T-cell (primary cell): Measurements from ENCODE around the gene MMEL1. TPM values are rescaled to one million over a fixed set of nuclear protein-coding genes. Genes with fewer than 3 reads are reported as not detected.
"Not testable (repeated sequence)": the region's sequence is repeated elsewhere in the genome, so short reads cannot be mapped to it uniquely, and the experiment has no call there.

ENCODE experiments used
- ATAC-seq, 4 experiments: fragments of 200-7000 bp in 3 of 4; fragments of 150-1000 bp in 1 of 4; cut with Tn5 transposase; replicated peaks in 1 of 4; 1 replicate in 3 of 4; 2 replicates in 1 of 4; pipeline ENCODE4 v1.10.0; 2021; ENCODE audit warnings: moderate library complexity in 3 of 4, mild to moderate bottlenecking in 2 of 4, moderate number of reproducible peaks in 1 of 4
- CTCF ChIA-PET, 2 donors: fragments of 300-600 bp; sonication (Branson Sonifier 250); formaldehyde crosslinking; loops; one replicate each; lab custom pipeline; 2022; ENCODE audit warnings: antibody characterized with exemption in 2 of 2; lab: Charles Lee
- POLR2A ChIA-PET, 2 donors: fragments of 300-600 bp; sonication (Branson Sonifier 250); formaldehyde crosslinking; loops; one replicate each; lab custom pipeline; 2022; ENCODE audit warnings: antibody characterized with exemption in 2 of 2; lab: Charles Lee
- DNase-seq, 35 experiments: peaks; one replicate each; pipeline versions ENCODE4 v3.0.0 to v3.0.0-alpha.2; 2013 to 2023
- H3K27ac ChIP-seq: one replicate; pipeline ENCODE4 v1.5.1; 2013; ENCODE audit warnings: low read length
- H3K27me3 ChIP-seq, 2 experiments: replicated peaks in 1 of 2; 1 replicate in 1 of 2; 2 replicates in 1 of 2; pipeline versions ENCODE4 v1.6.1 to v1.7.0; 2013; ENCODE audit warnings: low read length in 1 of 2, mixed read lengths in 1 of 2; ENCODE audit not compliant: control insufficient read depth in 2 of 2, insufficient read depth in 2 of 2; ENCODE audit errors: extremely low read depth in 1 of 2
- H3K36me3 ChIP-seq, 2 donors: 1 replicate in 1 of 2; 2 replicates in 1 of 2; pipeline versions ENCODE4 v1.6.1 to v1.7.0; 2013; ENCODE audit warnings: low read length in 1 of 2; ENCODE audit not compliant: control insufficient read depth in 2 of 2, insufficient read depth in 1 of 2; ENCODE audit errors: extremely low read depth in 1 of 2
- H3K4me1 ChIP-seq, 2 experiments: 1 replicate in 1 of 2; 2 replicates in 1 of 2; pipeline versions ENCODE4 v1.6.1 to v1.7.0; 2013; ENCODE audit warnings: low read length in 2 of 2, mixed read lengths in 1 of 2; ENCODE audit not compliant: insufficient read depth in 2 of 2, control insufficient read depth in 1 of 2; ENCODE audit errors: extremely low read depth in 1 of 2
- H3K4me3 ChIP-seq, 2 donors: 1 replicate in 1 of 2; 2 replicates in 1 of 2; pipeline versions ENCODE4 v1.5.1 to v1.7.0; 2013; ENCODE audit warnings: mild to moderate bottlenecking in 2 of 2, low read length in 1 of 2, moderate library complexity in 1 of 2; ENCODE audit not compliant: control insufficient read depth in 1 of 2; ENCODE audit errors: extremely low read depth in 1 of 2
- H3K9me3 ChIP-seq: 2 replicates; pipeline ENCODE4 v1.7.0; 2013
- H3K27ac Mint-ChIP-seq, 2 donors: one replicate each; pipeline ENCODE4 v1.8.0; 2020 to 2021; ENCODE audit warnings: mild to moderate bottlenecking in 2 of 2, mixed read lengths in 2 of 2
- H3K27me3 Mint-ChIP-seq, 2 donors: one replicate each; pipeline ENCODE4 v1.8.0; 2021 to 2022; ENCODE audit warnings: mixed read lengths in 2 of 2
- H3K36me3 Mint-ChIP-seq: one replicate; pipeline ENCODE4 v1.8.0; 2021; ENCODE audit warnings: mixed read lengths
- H3K4me1 Mint-ChIP-seq, 3 donors: one replicate each; pipeline ENCODE4 v1.8.0; 2020 to 2022; ENCODE audit warnings: mixed read lengths in 3 of 3, mild to moderate bottlenecking in 1 of 3
- H3K4me3 Mint-ChIP-seq, 3 donors: one replicate each; pipeline ENCODE4 v1.8.0; 2020 to 2022; ENCODE audit warnings: mild to moderate bottlenecking in 3 of 3, mixed read lengths in 3 of 3, moderate library complexity in 3 of 3
- H3K9me3 Mint-ChIP-seq, 3 donors: one replicate each; pipeline ENCODE4 v1.8.0; 2020 to 2022; ENCODE audit warnings: mixed read lengths in 3 of 3
- WGBS: methylation state at CpG from one replicate; pipeline ENCODE4 v1.1.5; 2013; ENCODE audit warnings: missing lambda C conversion rate; ENCODE audit not compliant: insufficient coverage; 5-methylcytosine and 5-hydroxymethylcytosine counted together
- total RNA-seq, 35 experiments: library from RNA in 6 of 35; stranded (reverse) in 6 of 35; fragments of 120-200 nt in 1 of 35; gene quantifications; one replicate each; pipeline versions ENCODE4 v1.2.1 to v1.2.4 and lab custom pipeline; 2013 to 2026

Gene MMEL1
- total RNA-seq, 5 donors from 2014 or later (not counting 1 experiment from before 2014, with no cell fraction given): 0.72 to 3.3 (median 1.0) TPM

- peak in 33 of 35 experiments; percentile 28 to 78 (median 55) for DNase-seq
- H3K27ac Mint-ChIP-seq: peak overlapping the region; percentile 95 to 98
- peaks cover 3% of the 10 kb centered on the region for H3K36me3 Mint-ChIP-seq
- peak overlapping the region; percentile 51 to 99 for H3K4me3 ChIP-seq
- ATAC-seq: peak; percentile 30 to 51 (median 44)
- H3K36me3 ChIP-seq: peaks cover 2 to 19% of the 10 kb centered on the region in 2 donors
- no peaks in the 10 kb centered on the region for H3K9me3 ChIP-seq
- peaks cover 39 to 55% (median 40%) of the 10 kb centered on the region in 3 donors for H3K4me1 Mint-ChIP-seq
- 54% methylated on average over 14 of the region's 19 CpGs for WGBS
- peak overlapping the region; percentile 47 to 98 (median 60) for H3K4me3 Mint-ChIP-seq
- peaks cover 17 to 63% of the 10 kb centered on the region in 2 experiments for H3K4me1 ChIP-seq
- H3K27me3 ChIP-seq: no peaks in the 10 kb centered on the region
- ChIA-PET POLR2A (no interaction called here), CTCF (interaction anchor here in 1 of 2 donors (0.8 kb wide), 1 partner anchor 30 kb away, joined by 3 read pairs; no protein-coding TSS in a partner anchor)
- H3K27ac ChIP-seq: peak overlapping the region; percentile 97
- H3K27me3 Mint-ChIP-seq: no peaks in the 10 kb centered on the region
- H3K9me3 Mint-ChIP-seq: no peaks in the 10 kb centered on the region
Measured at GRCh38 chr1:2554621-2555387, 78.0 kb downstream of the MMEL1 start.

- ChIA-PET CTCF (no interaction called here), POLR2A (no interaction called here)
- 87% methylated on average over 26 of the region's 30 CpGs for WGBS
- Histone ChIP-seq H3K27ac (no peak overlapping the region), H3K36me3 (peaks cover 2 to 12% of the 10 kb centered on the region in 2 donors), H3K27me3 (no peaks in the 10 kb centered on the region), H3K4me3 (no peak overlapping the region), H3K4me1 (peaks cover 17 to 63% of the 10 kb centered on the region in 2 experiments), H3K9me3 (no peaks in the 10 kb centered on the region)
- peak overlapping the region in 1 of 2 donors; percentile 19 for H3K27ac Mint-ChIP-seq
- H3K36me3 Mint-ChIP-seq: peaks cover 3% of the 10 kb centered on the region
- no peaks in the 10 kb centered on the region for H3K27me3 Mint-ChIP-seq
- no peaks in the 10 kb centered on the region for H3K9me3 Mint-ChIP-seq
- no peak for DNase-seq
- H3K4me1 Mint-ChIP-seq: peaks cover 43 to 57% (median 43%) of the 10 kb centered on the region in 3 donors
- H3K4me3 Mint-ChIP-seq: peak overlapping the region in 1 of 3 donors; percentile 98
- ATAC-seq: no peak
Measured at GRCh38 chr1:2553871-2554620, 78.8 kb downstream of the MMEL1 start.

GRCh38 chr1:2553076-2553475 is 79.7 kb downstream of the MMEL1 start:
- H3K27ac Mint-ChIP-seq: not testable (repeated sequence)
- peaks cover 38 to 55% (median 41%) of the 10 kb centered on the region in 3 donors for H3K4me1 Mint-ChIP-seq

GRCh38 chr1:2552189-2552588 is 80.6 kb downstream of the MMEL1 start:
- 99% methylated on average over 15 of the region's 26 CpGs for WGBS
- Mint-ChIP-seq H3K27me3 (no peaks in the 10 kb centered on the region), H3K27ac (no peak overlapping the region), H3K36me3 (peaks cover 3% of the 10 kb centered on the region), H3K4me1 (peaks cover 30 to 54% (median 39%) of the 10 kb centered on the region in 3 donors), H3K4me3 (no peak overlapping the region), H3K9me3 (no peaks in the 10 kb centered on the region)
- Histone ChIP-seq H3K9me3 (no peaks in the 10 kb centered on the region), H3K36me3 (no peaks in the 10 kb centered on the region), H3K27me3 (no peaks in the 10 kb centered on the region), H3K4me1 (peaks cover 12 to 62% of the 10 kb centered on the region in 2 experiments), H3K4me3 (no peak overlapping the region), H3K27ac (no peak overlapping the region)
- ChIA-PET POLR2A (no interaction called here), CTCF (no interaction called here)
- DNase-seq (no peak), ATAC-seq (no peak)

More at GRCh38 chr1:2553076-2553475, 79.7 kb downstream of the MMEL1 start:
- POLR2A ChIA-PET, H3K9me3 Mint-ChIP-seq, H3K27me3 Mint-ChIP-seq, H3K27ac ChIP-seq, H3K4me3 Mint-ChIP-seq, H3K4me3 ChIP-seq, H3K36me3 ChIP-seq, DNase-seq, ATAC-seq, CTCF ChIA-PET, H3K27me3 ChIP-seq, H3K36me3 Mint-ChIP-seq, H3K9me3 ChIP-seq: not testable (repeated sequence)
- WGBS: no CpG with 5 or more reads among the region's 9 CpGs
- H3K4me1 ChIP-seq: peaks cover 19 to 62% of the 10 kb centered on the region in 2 experiments

- H3K36me3 ChIP-seq, H3K9me3 ChIP-seq, H3K36me3 Mint-ChIP-seq, CTCF ChIA-PET, H3K9me3 Mint-ChIP-seq, H3K27ac ChIP-seq, DNase-seq, H3K4me3 ChIP-seq, POLR2A ChIA-PET, H3K27me3 Mint-ChIP-seq, H3K4me3 Mint-ChIP-seq, H3K27me3 ChIP-seq, ATAC-seq: not testable (repeated sequence)
- Mint-ChIP-seq H3K27ac (peak overlapping the region; percentile 78 to 82), H3K4me1 (peaks cover 25 to 54% (median 38%) of the 10 kb centered on the region in 3 donors)
- H3K4me1 ChIP-seq: peaks cover 12 to 59% of the 10 kb centered on the region in 2 experiments
- WGBS: 94% methylated on average over 3 of the region's 9 CpGs
Measured at GRCh38 chr1:2551544-2551943, 81.3 kb downstream of the MMEL1 start.

GRCh38 chr1:2550309-2550861 is 82.4 kb downstream of the MMEL1 start:
- H3K4me3 Mint-ChIP-seq, H3K27me3 ChIP-seq, H3K4me3 ChIP-seq, POLR2A ChIA-PET, H3K9me3 ChIP-seq, H3K27me3 Mint-ChIP-seq, H3K27ac ChIP-seq, ATAC-seq, H3K9me3 Mint-ChIP-seq, CTCF ChIA-PET, DNase-seq, H3K36me3 Mint-ChIP-seq, H3K36me3 ChIP-seq: not testable (repeated sequence)
- H3K4me1 Mint-ChIP-seq: peaks cover 20 to 45% (median 30%) of the 10 kb centered on the region in 3 donors
- peak overlapping the region; percentile 82 to 92 for H3K27ac Mint-ChIP-seq
- H3K4me1 ChIP-seq: peaks cover 10 to 59% of the 10 kb centered on the region in 2 experiments
- WGBS: 83% methylated on average over 1 of the region's 12 CpGs
